ENCODE results near the gene S100A3. TPM values are rescaled to one million over a fixed set of nuclear protein-coding genes. Genes with fewer than 3 reads are reported as not detected.

The S100A3 gene
- total RNA-seq, 2 donors from 2014 or later, result not detected

DNA sequence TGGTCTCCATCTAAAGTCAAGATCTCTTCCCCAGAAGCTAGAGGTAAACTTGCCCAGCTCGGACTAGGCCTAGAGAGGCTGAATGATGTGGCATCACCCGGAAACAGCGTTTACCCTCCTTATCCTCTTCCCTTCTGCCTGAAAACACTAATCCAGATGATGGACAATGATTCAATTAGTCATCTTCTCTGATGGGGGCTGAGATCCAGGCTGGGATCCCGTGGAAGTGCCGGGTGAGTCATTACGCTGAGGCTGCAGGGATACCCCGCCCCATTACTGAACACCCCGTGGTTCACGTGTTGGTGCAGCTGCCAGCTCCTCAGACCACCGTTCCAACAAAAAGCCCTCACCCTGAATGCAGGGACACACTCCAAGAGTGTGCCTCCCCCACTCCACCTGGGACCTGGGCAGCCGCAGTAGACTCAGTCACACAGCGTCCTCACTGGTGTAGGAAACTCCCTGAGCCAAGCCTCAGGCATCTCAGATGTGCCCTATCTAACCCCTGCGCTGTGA is 15.3 kb downstream of the S100A3 start:
- no peak overlapping the region for H3K4me3 ChIP-seq
- ATAC-seq, result no peak
- WGBS, 2 donors, result 53 to 54% methylated on average over 11 to 13 of the region's 13 CpGs
- H3K9me3 ChIP-seq, result no peaks in the 10 kb centered on the region
- no peaks in the 10 kb centered on the region for H3K27me3 ChIP-seq
- no peak for TF ChIP-seq POLR2A (IDR thresholded peaks at IDR 0.05)
- TF ChIP-seq, protein P1, sequence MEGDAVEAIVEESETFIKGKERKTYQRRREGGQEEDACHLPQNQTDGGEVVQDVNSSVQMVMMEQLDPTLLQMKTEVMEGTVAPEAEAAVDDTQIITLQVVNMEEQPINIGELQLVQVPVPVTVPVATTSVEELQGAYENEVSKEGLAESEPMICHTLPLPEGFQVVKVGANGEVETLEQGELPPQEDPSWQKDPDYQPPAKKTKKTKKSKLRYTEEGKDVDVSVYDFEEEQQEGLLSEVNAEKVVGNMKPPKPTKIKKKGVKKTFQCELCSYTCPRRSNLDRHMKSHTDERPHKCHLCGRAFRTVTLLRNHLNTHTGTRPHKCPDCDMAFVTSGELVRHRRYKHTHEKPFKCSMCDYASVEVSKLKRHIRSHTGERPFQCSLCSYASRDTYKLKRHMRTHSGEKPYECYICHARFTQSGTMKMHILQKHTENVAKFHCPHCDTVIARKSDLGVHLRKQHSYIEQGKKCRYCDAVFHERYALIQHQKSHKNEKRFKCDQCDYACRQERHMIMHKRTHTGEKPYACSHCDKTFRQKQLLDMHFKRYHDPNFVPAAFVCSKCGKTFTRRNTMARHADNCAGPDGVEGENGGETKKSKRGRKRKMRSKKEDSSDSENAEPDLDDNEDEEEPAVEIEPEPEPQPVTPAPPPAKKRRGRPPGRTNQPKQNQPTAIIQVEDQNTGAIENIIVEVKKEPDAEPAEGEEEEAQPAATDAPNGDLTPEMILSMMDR (IDR thresholded peaks at IDR 0.05), result no peak
- peaks cover 43% of the 10 kb centered on the region for H3K4me1 ChIP-seq
- H3K27ac ChIP-seq, result peak overlapping the region in 3 of 4 donors; percentile 85 to 88 (median 86)
- intact Hi-C loops (cut with DNase I), result no loop called here
- no peaks in the 10 kb centered on the region for H3K36me3 ChIP-seq (replicated peaks in 1 of 2; ENCODE audit: insufficient read depth in 1 of 2, low read depth in 2 of 2)
- no peak for DNase-seq

DNA sequence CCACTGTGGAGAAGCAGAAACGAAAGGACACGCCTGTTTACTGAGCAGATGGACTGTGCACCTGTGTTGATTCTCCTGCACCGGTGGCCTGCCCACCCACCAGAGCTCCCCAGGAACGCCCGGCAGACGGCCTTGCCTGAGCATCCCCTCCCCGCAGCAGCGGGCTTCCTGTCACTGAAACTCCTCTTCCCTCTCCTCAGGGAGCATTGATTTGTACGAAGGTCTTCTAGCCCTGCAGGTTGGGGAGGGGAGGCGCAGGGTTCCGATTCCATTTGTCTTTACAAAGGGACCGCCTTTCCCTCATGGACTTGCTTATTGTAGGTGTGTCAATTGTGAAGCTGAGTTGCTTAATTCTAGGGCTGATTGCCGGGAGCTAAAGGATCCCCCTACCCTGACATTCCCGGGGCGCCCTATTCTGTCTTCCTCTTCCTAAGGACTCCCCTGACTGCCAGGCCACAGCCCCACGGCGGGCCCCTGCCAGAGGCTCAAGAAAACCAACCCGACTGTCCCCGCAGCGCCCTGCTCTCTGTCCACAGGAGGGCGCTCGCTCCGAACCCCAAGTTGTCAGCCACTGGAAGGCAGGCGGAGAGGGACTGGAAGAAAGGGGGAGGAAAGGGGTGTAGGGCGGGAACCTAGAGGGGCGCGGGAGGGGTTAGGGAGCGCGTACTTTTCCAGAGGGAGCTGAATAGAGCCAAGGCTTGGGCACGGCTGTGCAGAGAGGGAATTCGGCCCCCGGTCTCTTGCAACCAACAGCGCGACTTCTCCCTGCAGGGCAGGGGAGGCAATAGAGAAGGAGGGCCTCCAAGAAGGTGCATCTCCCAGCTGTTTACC is 16.1 kb downstream of the S100A3 start:
- Histone ChIP-seq H3K27me3 (no peaks in the 10 kb centered on the region), H3K27ac (peak overlapping the region in 3 of 4 donors; percentile 39 to 88 (median 85)), H3K9me3 (no peaks in the 10 kb centered on the region), H3K36me3 (replicated peaks in 1 of 2; ENCODE audit: insufficient read depth in 1 of 2, low read depth in 2 of 2) (no peaks in the 10 kb centered on the region), H3K4me1 (peaks cover 35% of the 10 kb centered on the region), H3K4me3 (no peak overlapping the region)
- intact Hi-C loops (cut with DNase I), result no loop called here
- DNase-seq (peak; percentile 64 to 77 (median 76)), ATAC-seq (peak; percentile 61)
- TF ChIP-seq, protein P1 (IDR thresholded peaks at IDR 0.05), result peak; percentile 58 to 84 (median 75)
- no peak for TF ChIP-seq POLR2A (IDR thresholded peaks at IDR 0.05)
- 28 to 37% methylated on average over 32 to 34 of the region's 34 CpGs for WGBS, 2 donors

DNA sequence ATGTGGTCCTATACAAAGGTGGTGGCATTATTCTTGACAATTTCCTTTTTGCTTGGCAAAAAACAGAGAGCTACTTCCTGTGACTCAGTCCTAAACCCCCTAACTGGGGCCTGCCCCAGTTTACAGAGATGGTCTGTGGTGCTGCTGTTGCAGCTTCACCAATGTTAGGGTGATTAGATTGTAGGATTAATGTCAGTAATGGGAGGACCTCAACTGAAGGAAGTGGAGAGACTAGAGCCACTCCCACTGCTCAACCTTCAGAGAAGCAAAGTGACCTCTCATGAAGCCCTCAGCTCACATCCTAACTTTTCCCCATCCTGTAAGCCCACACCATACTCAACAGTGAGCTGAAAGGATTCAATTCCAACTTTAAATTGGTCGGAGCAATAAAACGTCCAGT is 16.9 kb downstream of the S100A3 start:
- DNase-seq, result no peak
- no peaks in the 10 kb centered on the region for H3K36me3 ChIP-seq (replicated peaks in 1 of 2; ENCODE audit: insufficient read depth in 1 of 2, low read depth in 2 of 2)
- H3K27ac ChIP-seq, result no peak overlapping the region
- WGBS, 2 donors, result 66 to 67% methylated on average over 2 of the region's 2 CpGs
- no peaks in the 10 kb centered on the region for H3K9me3 ChIP-seq
- ATAC-seq, result no peak
- H3K4me1 ChIP-seq, result peaks cover 35% of the 10 kb centered on the region
- intact Hi-C loops (cut with DNase I), result no loop called here
- no peaks in the 10 kb centered on the region for H3K27me3 ChIP-seq
- no peak for TF ChIP-seq POLR2A (IDR thresholded peaks at IDR 0.05)
- TF ChIP-seq, protein P1 (IDR thresholded peaks at IDR 0.05), result no peak
- no peak overlapping the region for H3K4me3 ChIP-seq

DNA sequence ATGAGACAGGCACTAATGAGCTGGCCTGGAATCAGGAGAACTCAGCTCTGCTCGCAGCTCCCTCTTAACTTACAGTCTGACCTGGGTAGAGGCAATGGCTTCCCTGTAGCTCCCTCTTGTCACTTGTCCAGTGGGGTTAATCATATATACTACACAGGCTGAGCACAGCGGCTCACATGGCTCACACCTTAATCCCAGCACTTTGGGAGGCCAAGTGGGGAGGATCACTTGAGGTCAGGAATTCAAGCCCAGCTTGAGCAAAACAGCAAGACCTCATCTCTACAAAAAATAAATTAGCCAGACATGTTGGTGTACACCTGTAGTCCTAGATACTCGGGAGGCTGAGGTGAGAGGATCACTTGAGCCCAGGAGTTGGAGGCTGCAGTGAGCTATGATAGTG is 17.4 kb downstream of the S100A3 start:
- intact Hi-C loops (cut with DNase I), result no loop called here
- Histone ChIP-seq H3K9me3 (no peaks in the 10 kb centered on the region), H3K27ac (no peak overlapping the region), H3K27me3 (no peaks in the 10 kb centered on the region), H3K4me3 (no peak overlapping the region), H3K36me3 (replicated peaks in 1 of 2; ENCODE audit: insufficient read depth in 1 of 2, low read depth in 2 of 2) (no peaks in the 10 kb centered on the region), H3K4me1 (peaks cover 31% of the 10 kb centered on the region)
- DNase-seq (no peak), ATAC-seq (no peak)
- 72 to 83% methylated on average over 3 of the region's 3 CpGs for WGBS, 2 donors
- no peak for TF ChIP-seq POLR2A (IDR thresholded peaks at IDR 0.05)
- TF ChIP-seq, protein P1 (IDR thresholded peaks at IDR 0.05), result no peak
